Hepatocyte (in vitro differentiated cells): Measurements from ENCODE around the gene MYO3A. TPM values are rescaled to one million over a fixed set of nuclear protein-coding genes. Genes with fewer than 3 reads are reported as not detected.

ENCODE experiments used
- DNase-seq: peaks from one replicate; pipeline ENCODE4 v3.0.0-alpha.2; 2016; ENCODE audit warnings: low spot score
- H2AFZ ChIP-seq: fragments of 200-600 bp; sonication (generic); 2 replicates; pipeline ENCODE4 v1.6.0; 2016; ENCODE audit warnings: antibody characterized with exemption, mild to moderate bottlenecking
- H3K27ac ChIP-seq: fragments of 200-600 bp; sonication (generic); 2 replicates; pipeline ENCODE4 v1.5.1; 2016; ENCODE audit warnings: mild to moderate bottlenecking
- H3K27me3 ChIP-seq: fragments of 200-600 bp; sonication (generic); 2 replicates; pipeline ENCODE4 v1.6.1; 2016
- H3K36me3 ChIP-seq: fragments of 200-600 bp; sonication (generic); replicated peaks from 2 replicates; pipeline ENCODE4 v1.5.1; 2016; ENCODE audit warnings: low read depth; ENCODE audit not compliant: insufficient read depth
- H3K4me1 ChIP-seq: fragments of 200-600 bp; sonication (generic); 2 replicates; pipeline ENCODE4 v1.5.1; 2016; ENCODE audit warnings: mild to moderate bottlenecking, moderate library complexity; ENCODE audit not compliant: insufficient read depth
- H3K4me2 ChIP-seq: fragments of 200-600 bp; sonication (generic); 2 replicates; pipeline ENCODE4 v1.6.0; 2016
- H3K4me3 ChIP-seq: fragments of 200-600 bp; sonication (generic); 2 replicates; pipeline ENCODE4 v1.5.1; 2016; ENCODE audit warnings: mild to moderate bottlenecking
- H3K79me2 ChIP-seq: fragments of 200-600 bp; sonication (generic); 2 replicates; pipeline ENCODE4 v1.6.0; 2017; ENCODE audit warnings: mild to moderate bottlenecking
- H3K9me2 ChIP-seq: fragments of 200-600 bp; sonication (generic); replicated peaks from 2 replicates; pipeline ENCODE4 v1.6.0; 2017; ENCODE audit warnings: mild to moderate bottlenecking; ENCODE audit not compliant: insufficient read depth
- H3K9me3 ChIP-seq: fragments of 200-600 bp; sonication (generic); 2 replicates; pipeline ENCODE4 v1.5.1; 2016; ENCODE audit warnings: low read depth, mild to moderate bottlenecking
- H4K20me1 ChIP-seq: fragments of 200-600 bp; sonication (generic); 2 replicates; pipeline ENCODE4 v1.6.0; 2016; ENCODE audit warnings: mild to moderate bottlenecking; ENCODE audit not compliant: insufficient read depth, poor library complexity, severe bottlenecking
- CTCF ChIP-seq: fragments of 200-600 bp; sonication (generic); IDR thresholded peaks from 2 replicates; pipeline ENCODE4 v1.5.1; 2016; ENCODE audit warnings: antibody characterized with exemption, mild to moderate bottlenecking; ENCODE audit not compliant: poor library complexity
- EZH2 ChIP-seq: fragments of 200-600 bp; sonication (generic); IDR thresholded peaks from 2 replicates; pipeline ENCODE4 v1.6.1; 2016; ENCODE audit warnings: antibody characterized with exemption, mild to moderate bottlenecking, borderline replicate concordance
- EZH2phosphoT487 ChIP-seq: fragments of 200-600 bp; sonication (generic); IDR thresholded peaks from one replicate; pipeline ENCODE4 v1.6.1; 2018; ENCODE audit warnings: antibody characterized with exemption, mild to moderate bottlenecking, low read depth, moderate library complexity; ENCODE audit not compliant: unreplicated experiment, severe bottlenecking
- WGBS: methylation state at CpG from one replicate; pipeline ENCODE4 v1.1.6; 2016; ENCODE audit warnings: low lambda C conversion rate; ENCODE audit errors: missing lambda C conversion rate; 5-methylcytosine and 5-hydroxymethylcytosine counted together
- polyA plus RNA-seq: library from polyadenylated mRNA; unstranded; fragments of >200 nt; fragmentation: Nextera tagmentation; extraction: Ambion mirVana; gene quantifications from 2 replicates; pipeline ENCODE4 v1.2.1, GENCODE V29; 2016
- total RNA-seq: library from RNA; depleted of rRNA; stranded (reverse); fragments of >200 nt; gene quantifications from 2 replicates; pipeline ENCODE4 v1.2.3, GENCODE V29; 2014

The MYO3A gene
- total and polyA plus RNA-seq, 2 experiments from 2014 or later = 0.93 to 1.1 TPM

GRCh38 chr10:25902002-25902401 lies 32.0 kb upstream of the MYO3A start:
- H3K27me3 ChIP-seq = no peaks in the 10 kb centered on the region
- H3K9me2 ChIP-seq = no peaks in the 10 kb centered on the region
- WGBS = 80% methylated on average over 5 of the region's 5 CpGs
- no peaks in the 10 kb centered on the region for H3K4me1 ChIP-seq
- H3K79me2 ChIP-seq = no peaks in the 10 kb centered on the region
- H3K9me3 ChIP-seq = no peaks in the 10 kb centered on the region
- H4K20me1 ChIP-seq = no peaks in the 10 kb centered on the region
- H3K36me3 ChIP-seq = no peaks in the 10 kb centered on the region
- no peak overlapping the region for H3K4me3 ChIP-seq
- TF ChIP-seq EZH2phosphoT487 (no peak), CTCF (no peak), EZH2 (no peak)
- DNase-seq = no peak
- H2AFZ ChIP-seq = no peak overlapping the region
- H3K27ac ChIP-seq = no peak overlapping the region
- no peak overlapping the region for H3K4me2 ChIP-seq

GRCh38 chr10:25907261-25907660 lies 26.8 kb upstream of the MYO3A start:
- H3K4me2 ChIP-seq = no peak overlapping the region
- no peak overlapping the region for H3K27ac ChIP-seq
- no peaks in the 10 kb centered on the region for H3K9me2 ChIP-seq
- H3K4me1 ChIP-seq = no peaks in the 10 kb centered on the region
- no peaks in the 10 kb centered on the region for H3K9me3 ChIP-seq
- 79% methylated on average over 4 of the region's 4 CpGs for WGBS
- H3K4me3 ChIP-seq = no peak overlapping the region
- TF ChIP-seq EZH2phosphoT487 (no peak), CTCF (no peak), EZH2 (no peak)
- no peaks in the 10 kb centered on the region for H4K20me1 ChIP-seq
- no peaks in the 10 kb centered on the region for H3K27me3 ChIP-seq
- H3K36me3 ChIP-seq = no peaks in the 10 kb centered on the region
- no peak for DNase-seq
- H2AFZ ChIP-seq = no peak overlapping the region
- H3K79me2 ChIP-seq = no peaks in the 10 kb centered on the region

- no peaks in the 10 kb centered on the region for H3K9me3 ChIP-seq
These were observed 21.2 kb upstream of the MYO3A start for GRCh38 chr10:25912866-25913265.

More at GRCh38 chr10:25912866-25913265, 21.2 kb upstream of the MYO3A start:
- TF ChIP-seq EZH2phosphoT487 (no peak), EZH2 (no peak), CTCF (no peak)
- H3K36me3 ChIP-seq = no peaks in the 10 kb centered on the region
- no peaks in the 10 kb centered on the region for H3K79me2 ChIP-seq
- H3K4me1 ChIP-seq = no peaks in the 10 kb centered on the region
- H3K27me3 ChIP-seq = no peaks in the 10 kb centered on the region
- DNase-seq = no peak
- H3K9me2 ChIP-seq = no peaks in the 10 kb centered on the region
- no peaks in the 10 kb centered on the region for H4K20me1 ChIP-seq
- H3K27ac ChIP-seq = no peak overlapping the region
- no peak overlapping the region for H2AFZ ChIP-seq
- no peak overlapping the region for H3K4me3 ChIP-seq
- H3K4me2 ChIP-seq = no peak overlapping the region
- 67% methylated on average over 2 of the region's 2 CpGs for WGBS
